Spleen (tissue), 11 donors: Measurements from ENCODE around the gene LRMDA. TPM values are rescaled to one million over a fixed set of nuclear protein-coding genes. Genes with fewer than 3 reads are reported as not detected.

ENCODE experiments used
- DNase-seq: peaks from one replicate; pipeline ENCODE4 v3.0.0-alpha.2; 2020
- H3K27ac ChIP-seq, 8 donors: fragments of 200-600 bp; sonication (generic) in 7 of 8; 1 replicate in 4 of 8; 2 replicates in 4 of 8; pipeline versions ENCODE4 v1.5.0 to v1.8.0; 2016 to 2021; ENCODE audit warnings: inconsistent platforms in 4 of 8, mild to moderate bottlenecking in 4 of 8, moderate library complexity in 1 of 8
- H3K27me3 ChIP-seq, 7 donors: fragments of 200-600 bp; sonication (generic) in 6 of 7; replicated peaks in 1 of 7; 1 replicate in 4 of 7; 2 replicates in 3 of 7; pipeline versions ENCODE4 v1.5.0 to v1.8.0; 2016 to 2021; ENCODE audit warnings: inconsistent platforms in 3 of 7, mild to moderate bottlenecking in 1 of 7
- H3K36me3 ChIP-seq, 6 donors: fragments of 200-600 bp; sonication (generic) in 5 of 6; 1 replicate in 4 of 6; 2 replicates in 2 of 6; pipeline versions ENCODE4 v1.5.0 to v1.8.0; 2016 to 2021; ENCODE audit warnings: inconsistent platforms in 2 of 6
- H3K4me1 ChIP-seq, 6 donors: fragments of 200-600 bp; sonication (generic) in 5 of 6; 1 replicate in 3 of 6; 2 replicates in 3 of 6; pipeline versions ENCODE4 v1.5.0 to v1.8.0; 2016 to 2021; ENCODE audit warnings: inconsistent platforms in 3 of 6
- H3K4me3 ChIP-seq, 8 donors: fragments of 200-600 bp; sonication (generic) in 7 of 8; 1 replicate in 4 of 8; 2 replicates in 4 of 8; pipeline versions ENCODE4 v1.5.0 to v1.8.0; 2016 to 2021; ENCODE audit warnings: inconsistent platforms in 4 of 8, mild to moderate bottlenecking in 4 of 8, moderate library complexity in 2 of 8
- H3K9me3 ChIP-seq, 8 donors: fragments of 200-600 bp; sonication (generic) in 7 of 8; 1 replicate in 4 of 8; 2 replicates in 4 of 8; pipeline versions ENCODE4 v1.5.0 to v1.8.0; 2016 to 2021; ENCODE audit warnings: inconsistent platforms in 4 of 8
- POLR2A ChIP-seq, 3 donors: fragments of 450-650 bp; IDR thresholded peaks; one replicate each; pipeline ENCODE4 v1.5.1; 2017; ENCODE audit warnings: antibody characterized with exemption in 3 of 3, mild to moderate bottlenecking in 1 of 3
- POLR2AphosphoS5 ChIP-seq, 3 donors: sonication (generic); formaldehyde crosslinking; IDR thresholded peaks; one replicate each; pipeline ENCODE4 v1.5.1; 2017; ENCODE audit warnings: antibody characterized with exemption in 3 of 3
- WGBS, 5 donors: extraction: QIAGEN DNeasy Blood & Tissue Kit in 3 of 5; methylation state at CpG; one replicate each; pipeline versions ENCODE4 v1.1.5 to v1.1.7; 2013 to 2018; 5-methylcytosine and 5-hydroxymethylcytosine counted together
- intact Hi-C: fragments of 100-400 bp; cut with DNase I; formaldehyde crosslinking; loops from one replicate; pipeline ENCODE4 v1.15.0; 2023; ENCODE audit warnings: low total_unique reads
- polyA plus RNA-seq, 3 donors: library from polyadenylated mRNA; stranded (reverse); fragments of 200-250 nt; gene quantifications; one replicate each; pipeline ENCODE4 v1.2.1, GENCODE V29; 2013
- total RNA-seq, 7 donors: library from RNA; depleted of rRNA in 3 of 7; stranded (reverse); fragments of >200 nt in 3 of 7; fragmentation: NEBNext Ultra II Directional in 4 of 7; extraction: Animal tissue kit (Norgen Biotek cat#: 25700) in 4 of 7; gene quantifications; one replicate each; pipeline versions ENCODE4 v1.1.0 to v1.2.1, GENCODE V29; 2016 to 2021
- TF ChIP-seq, protein P1 (sequence below), 11 experiments: fragments of 200-600 bp in 7 of 11; fragments of 450-650 bp in 4 of 11; sonication (generic) in 4 of 11; IDR thresholded peaks in 8 of 11; conservative IDR thresholded peaks in 3 of 11; 1 replicate in 7 of 11; 2 replicates in 4 of 11; pipeline versions ENCODE4 v1.4.0 to v1.8.0; 2016 to 2021; ENCODE audit warnings: antibody characterized with exemption in 11 of 11, inconsistent platforms in 4 of 11, mild to moderate bottlenecking in 1 of 11
- donor health status: healthy with polysubstance abuse.
- donor health status: DM: no; HTN: no; CAD: no; lungs with moderate emphysema.
- donor health status: DM: no; HTN: no; CAD: no.
- donor health status: Bipolar disorder and iron deficiency.
- donor health status: healthy.
- donor health status: DM: no; HTN: no; CAD: no.
- donor health status: DM: yes; HTN: yes; CAD: no.

The LRMDA gene
- total and polyA plus RNA-seq, 10 donors, result 7.3 to 46.6 (median 28.2) TPM

DNA sequence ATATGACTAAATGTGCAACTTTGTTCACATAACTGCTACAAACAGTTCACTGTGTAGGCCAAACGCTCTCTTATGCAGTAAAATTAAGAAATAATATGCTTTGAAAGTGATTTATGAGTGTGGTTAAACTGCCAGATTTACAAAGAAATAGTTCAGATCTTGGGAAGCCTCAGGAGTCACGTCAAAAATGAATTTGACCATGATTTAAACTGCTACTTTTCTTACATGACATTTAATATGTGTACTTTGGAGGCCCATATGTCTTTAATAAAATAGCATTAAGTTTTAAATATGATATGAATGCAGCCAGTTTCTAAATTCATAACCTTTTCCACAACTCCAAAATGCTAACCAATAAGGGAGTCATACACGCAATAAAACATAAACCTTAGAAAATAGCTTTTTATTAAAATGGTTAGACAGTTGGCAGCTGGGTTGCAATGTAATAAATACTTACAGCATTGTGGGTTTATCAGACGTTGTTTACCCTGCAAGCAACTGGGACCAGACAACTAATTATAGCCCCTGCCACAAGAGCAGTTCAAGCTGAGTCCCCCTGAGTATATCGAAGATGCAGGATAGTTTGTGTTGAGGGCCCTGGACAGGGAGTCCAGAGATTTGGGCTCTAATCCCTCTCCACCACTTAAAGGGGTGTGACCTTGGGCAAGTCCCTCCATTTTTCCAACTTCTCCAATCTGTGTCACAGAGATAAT, 640.4 kb downstream of the LRMDA start:
- intact Hi-C loops, result no loop called here
- peaks cover 0 to 9% (median 0%) of the 10 kb centered on the region in 8 donors for H3K9me3 ChIP-seq
- 42 to 58% (median 51%) methylated on average over 5 of the region's 5 CpGs for WGBS, 5 donors
- no peak overlapping the region for H3K4me3 ChIP-seq
- peaks cover 0 to 5% (median 0%) of the 10 kb centered on the region in 6 donors for H3K4me1 ChIP-seq
- H3K27ac ChIP-seq, result peak overlapping the region in 1 of 8 donors; percentile 20
- no peak for TF ChIP-seq POLR2A (IDR thresholded peaks at IDR 0.05)
- no peak for TF ChIP-seq POLR2AphosphoS5 (IDR thresholded peaks at IDR 0.05)
- DNase-seq, result no peak
- no peaks in the 10 kb centered on the region for H3K27me3 ChIP-seq
- H3K36me3 ChIP-seq, result no peaks in the 10 kb centered on the region

DNA sequence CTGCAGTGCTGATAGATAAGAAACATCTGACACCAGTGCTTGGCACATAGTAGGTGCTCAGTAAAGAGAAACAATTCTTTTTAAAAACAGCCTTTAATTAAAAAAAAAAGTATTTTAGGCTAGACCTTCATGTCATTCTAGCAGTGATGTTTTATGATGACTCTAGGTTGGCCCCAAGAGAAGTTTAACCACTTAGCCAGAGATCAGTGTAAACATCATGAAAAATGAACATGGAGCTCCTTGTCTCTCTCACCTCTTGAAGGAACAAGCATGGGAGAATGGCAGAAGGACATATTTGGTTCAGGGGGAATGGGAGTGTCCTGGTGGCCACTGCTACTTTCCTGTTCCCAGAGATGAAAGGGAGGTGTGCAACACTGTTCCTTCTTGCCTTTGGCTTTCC, 641.0 kb downstream of the LRMDA start:
- no peaks in the 10 kb centered on the region for H3K27me3 ChIP-seq
- H3K4me1 ChIP-seq, result peaks cover 0 to 10% (median 3%) of the 10 kb centered on the region in 6 donors
- TF ChIP-seq, protein P1, sequence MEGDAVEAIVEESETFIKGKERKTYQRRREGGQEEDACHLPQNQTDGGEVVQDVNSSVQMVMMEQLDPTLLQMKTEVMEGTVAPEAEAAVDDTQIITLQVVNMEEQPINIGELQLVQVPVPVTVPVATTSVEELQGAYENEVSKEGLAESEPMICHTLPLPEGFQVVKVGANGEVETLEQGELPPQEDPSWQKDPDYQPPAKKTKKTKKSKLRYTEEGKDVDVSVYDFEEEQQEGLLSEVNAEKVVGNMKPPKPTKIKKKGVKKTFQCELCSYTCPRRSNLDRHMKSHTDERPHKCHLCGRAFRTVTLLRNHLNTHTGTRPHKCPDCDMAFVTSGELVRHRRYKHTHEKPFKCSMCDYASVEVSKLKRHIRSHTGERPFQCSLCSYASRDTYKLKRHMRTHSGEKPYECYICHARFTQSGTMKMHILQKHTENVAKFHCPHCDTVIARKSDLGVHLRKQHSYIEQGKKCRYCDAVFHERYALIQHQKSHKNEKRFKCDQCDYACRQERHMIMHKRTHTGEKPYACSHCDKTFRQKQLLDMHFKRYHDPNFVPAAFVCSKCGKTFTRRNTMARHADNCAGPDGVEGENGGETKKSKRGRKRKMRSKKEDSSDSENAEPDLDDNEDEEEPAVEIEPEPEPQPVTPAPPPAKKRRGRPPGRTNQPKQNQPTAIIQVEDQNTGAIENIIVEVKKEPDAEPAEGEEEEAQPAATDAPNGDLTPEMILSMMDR (IDR thresholded peaks at IDR 0.05 in 8 of 11, conservative IDR thresholded peaks at IDR 0.05 in 3 of 11), result no peak
- TF ChIP-seq POLR2A (IDR thresholded peaks at IDR 0.05) (no peak), POLR2AphosphoS5 (IDR thresholded peaks at IDR 0.05) (no peak)
- H3K27ac ChIP-seq, result peak overlapping the region in 1 of 8 donors; percentile 20
- intact Hi-C loops, result no loop called here
- H3K36me3 ChIP-seq, result no peaks in the 10 kb centered on the region
- DNase-seq, result no peak
- peaks cover 0 to 6% (median 0%) of the 10 kb centered on the region in 8 donors for H3K9me3 ChIP-seq
- H3K4me3 ChIP-seq, result no peak overlapping the region

DNA sequence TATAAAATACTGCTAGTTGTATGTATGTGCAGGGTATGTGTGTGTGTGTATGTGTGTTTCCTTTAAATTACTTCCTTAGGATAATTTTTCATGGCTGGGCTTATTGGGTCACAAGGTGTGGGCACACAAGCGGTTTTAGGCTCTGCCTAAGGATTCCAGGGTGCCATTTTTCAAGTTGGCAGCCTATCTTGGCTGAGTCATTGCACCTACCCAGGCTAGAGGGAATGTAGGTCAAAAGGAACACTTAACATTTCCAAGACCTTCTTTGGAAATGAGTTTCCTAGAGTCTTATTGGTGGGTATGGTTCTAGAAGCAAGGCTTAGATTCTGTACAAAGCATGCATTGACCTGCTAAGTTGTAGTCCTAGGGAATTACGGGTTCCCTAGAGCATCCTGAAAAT, 642.1 kb downstream of the LRMDA start:
- WGBS, 5 donors, result 67 to 91% (median 82%) methylated on average over 2 of the region's 2 CpGs
- intact Hi-C loops, result no loop called here
- no peaks in the 10 kb centered on the region for H3K27me3 ChIP-seq
- H3K27ac ChIP-seq, result no peak overlapping the region
- H3K4me3 ChIP-seq, result no peak overlapping the region
- peaks cover 0 to 13% (median 4%) of the 10 kb centered on the region in 6 donors for H3K4me1 ChIP-seq
- TF ChIP-seq, protein P1 (IDR thresholded peaks at IDR 0.05 in 8 of 11, conservative IDR thresholded peaks at IDR 0.05 in 3 of 11), result no peak
- no peak for TF ChIP-seq POLR2A (IDR thresholded peaks at IDR 0.05)
- no peak for TF ChIP-seq POLR2AphosphoS5 (IDR thresholded peaks at IDR 0.05)
- H3K9me3 ChIP-seq, result no peaks in the 10 kb centered on the region
- H3K36me3 ChIP-seq, result no peaks in the 10 kb centered on the region
- no peak for DNase-seq

DNA sequence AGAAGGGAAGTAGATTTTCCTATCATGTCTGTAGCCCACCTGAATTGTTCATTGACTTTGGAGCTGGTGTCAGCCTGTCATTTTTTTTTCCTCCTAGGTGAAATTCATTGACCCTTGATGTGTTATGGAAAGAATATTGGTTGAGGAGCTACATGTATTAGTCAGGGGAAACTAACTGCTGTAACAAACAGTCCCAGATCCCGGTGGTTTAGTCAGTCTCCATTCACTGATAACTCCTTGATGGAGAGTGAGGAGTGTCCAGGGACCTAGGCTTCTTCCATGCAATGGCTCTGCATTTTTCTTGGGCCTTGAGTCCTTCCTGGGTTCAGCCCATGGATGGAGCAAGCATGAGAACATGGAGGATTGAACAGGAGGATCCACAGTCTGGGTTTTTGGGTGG, 643.2 kb downstream of the LRMDA start:
- Histone ChIP-seq H3K27ac (no peak overlapping the region), H3K4me1 (peaks cover 0 to 13% (median 4%) of the 10 kb centered on the region in 6 donors), H3K27me3 (no peaks in the 10 kb centered on the region), H3K9me3 (no peaks in the 10 kb centered on the region), H3K4me3 (no peak overlapping the region), H3K36me3 (no peaks in the 10 kb centered on the region)
- TF ChIP-seq POLR2A (IDR thresholded peaks at IDR 0.05) (no peak), POLR2AphosphoS5 (IDR thresholded peaks at IDR 0.05) (no peak)
- TF ChIP-seq, protein P1 (IDR thresholded peaks at IDR 0.05 in 8 of 11, conservative IDR thresholded peaks at IDR 0.05 in 3 of 11), result no peak
- DNase-seq, result no peak
- intact Hi-C loops, result no loop called here
- WGBS, 5 donors, result 77 to 88% (median 87%) methylated on average over 1 of the region's 1 CpG
